A549 treated with GW870086 at 1 μM for 4 hours (cell line): ENCODE measurements around the gene ANKRD22. TPM values are rescaled to one million over a fixed set of nuclear protein-coding genes. Genes with fewer than 3 reads are reported as not detected.

Source experiments
- total RNA-seq: library from RNA; stranded (reverse); fragments of 200-300 nt; extraction: Qiagen RNA extraction; gene quantifications from 5 replicates; pipeline ENCODE4 v1.2.3, GENCODE V29; 2022; ENCODE audit warnings: low read depth

ANKRD22 gene
- total RNA-seq, result 0.41 to 0.87 TPM (median 0.58 TPM) in 5 replicates

DNA sequence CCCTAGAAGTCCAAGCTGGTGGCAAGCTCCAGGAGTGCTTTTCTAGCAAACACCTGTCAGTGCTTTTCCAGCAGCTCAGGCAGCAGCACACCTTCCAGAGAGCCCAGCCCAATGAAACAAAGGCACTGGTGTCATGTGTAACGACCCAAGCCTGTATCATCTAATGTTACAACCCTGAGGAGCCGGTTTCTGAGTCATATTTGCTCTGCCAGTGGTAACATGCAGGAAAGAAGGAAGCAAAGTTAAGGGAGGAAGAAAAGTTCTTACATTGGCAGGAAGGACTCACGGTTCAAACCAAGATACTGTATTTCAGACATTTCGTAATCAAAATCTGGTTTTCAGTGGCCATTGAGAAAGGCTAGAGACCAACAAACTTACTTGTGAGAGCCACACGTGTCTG lies at the start of gene ANKRD22:
TSS of gene ANKRD22 (minus strand) at position 139 of the 400 bp plus-strand sequence. CDS start 237 bp downstream, outside the sequence.

DNA sequence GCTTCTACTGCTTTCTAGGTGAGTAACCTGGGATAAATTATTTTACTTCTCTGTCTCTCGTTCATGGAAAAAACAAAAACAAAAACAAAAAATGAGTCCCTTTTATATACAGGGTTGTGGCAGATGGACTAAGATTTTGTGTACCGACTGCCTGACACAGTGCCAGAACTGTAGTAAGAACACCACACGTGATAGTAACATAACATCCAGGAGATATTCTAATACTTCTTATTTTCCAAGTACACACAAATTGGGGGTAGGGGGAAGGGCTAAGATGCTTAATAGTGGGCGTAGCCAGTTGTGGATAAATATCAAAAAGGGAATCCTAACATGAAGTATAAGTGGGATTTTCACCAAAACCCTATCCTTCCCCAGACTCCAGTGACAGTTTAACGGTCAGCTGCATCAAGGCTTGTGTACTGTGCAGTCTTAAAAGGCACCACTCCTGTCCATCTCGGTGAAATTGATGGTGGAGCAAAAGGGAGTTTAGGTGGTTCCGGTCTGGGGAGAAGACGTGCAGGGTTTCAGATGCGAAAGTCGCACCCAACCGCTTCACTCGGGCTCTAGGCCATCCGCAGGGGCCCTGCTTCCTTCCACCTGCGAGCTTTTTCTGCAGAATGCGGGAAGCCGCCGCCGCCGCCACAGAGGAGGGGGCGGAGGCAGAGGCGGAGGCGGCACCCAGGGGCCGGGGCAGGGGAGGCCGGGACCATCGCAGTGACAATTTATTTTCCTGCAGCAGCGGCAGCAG lies 28.1 kb upstream of the ANKRD22 start, which contains the start of gene STAMBPL1:
TSS of gene STAMBPL1 (plus strand) at position 712 of the 748 bp plus-strand sequence. CDS start 21,464 bp downstream, outside the sequence.

DNA sequence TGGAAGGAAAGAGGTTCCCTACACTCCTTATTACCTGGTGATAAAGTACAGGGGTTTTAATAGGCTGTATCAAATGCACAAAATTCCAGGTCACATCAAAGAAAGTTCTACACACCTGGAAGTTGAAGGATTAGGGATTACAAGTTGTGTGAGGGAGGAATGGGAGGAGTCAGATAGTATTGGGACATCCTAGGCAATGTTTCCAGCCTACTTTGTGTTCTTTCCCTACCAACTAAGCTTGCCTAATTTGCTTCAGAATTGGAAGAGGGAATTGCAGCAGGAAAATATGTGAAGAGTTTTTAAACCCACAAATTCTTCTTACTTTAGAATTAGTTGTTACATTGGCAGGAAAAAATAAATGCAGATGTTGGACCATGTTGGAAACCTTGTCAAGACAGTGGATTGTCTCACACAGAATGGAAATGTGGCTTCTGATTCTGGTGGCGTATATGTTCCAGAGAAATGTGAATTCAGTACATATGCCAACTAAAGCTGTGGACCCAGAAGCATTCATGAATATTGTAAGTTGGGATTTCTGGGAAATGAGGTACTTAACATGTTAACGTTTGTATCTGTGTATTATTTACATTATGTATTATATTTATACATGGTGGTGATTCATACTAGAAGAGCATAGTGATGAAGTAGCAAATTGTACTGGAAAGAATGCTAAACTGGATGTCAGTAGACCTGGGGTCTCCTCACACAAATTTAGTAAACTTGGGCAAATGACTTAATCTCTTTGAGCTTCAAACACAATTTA lies 48.9 kb downstream of the ANKRD22 start, which contains the start of gene LIPM:
TSS of gene LIPM (plus strand) at position 208 of the 763 bp plus-strand sequence. CDS start at position 375, 167 bp downstream.

Other genes starting within 250 kb of the ANKRD22 start
- gene LIPF, start 187.4 kb downstream of the ANKRD22 start, total RNA-seq, result not detected in 5 replicates
- gene LIPK, start 145.6 kb downstream of the ANKRD22 start, total RNA-seq, result not detected in 5 replicates
- gene LIPN, start 91.8 kb downstream of the ANKRD22 start, total RNA-seq, result not detected in 5 replicates
- not detected in 5 replicates for gene LIPM, start 49.1 kb downstream of the ANKRD22 start, total RNA-seq
- 27.9 to 34.3 TPM (median 31.3 TPM) in 5 replicates for gene STAMBPL1, start 28.4 kb upstream of the ANKRD22 start, total RNA-seq
- 17.2 to 20.5 TPM (median 18.5 TPM) in 5 replicates for gene ACTA2, start 100.9 kb upstream of the ANKRD22 start, total RNA-seq
- 31.2 to 35.7 TPM (median 33.5 TPM) in 5 replicates for gene FAS, start 139.0 kb upstream of the ANKRD22 start, total RNA-seq